A673 (cell line): ENCODE measurements around the gene FKRP.

Experiments used
- EZH2 ChIP-seq: fragments of 200-600 bp; sonication (generic); IDR thresholded peaks from 2 replicates; pipeline ENCODE4 v1.6.1; 2017; ENCODE audit warnings: borderline replicate concordance, low read depth, mild to moderate bottlenecking, mixed read lengths, antibody characterized with exemption, low read length; ENCODE audit not compliant: poor library complexity, severe bottlenecking
- TF ChIP-seq, protein P1 (sequence below): fragments of 300-800, 200-600 bp; sonication (generic); conservative IDR thresholded peaks from 2 replicates; pipeline ENCODE4 v1.5.1; 2017; ENCODE audit warnings: low read depth, mild to moderate bottlenecking, antibody characterized with exemption, low read length, moderate library complexity, mixed read lengths

DNA sequence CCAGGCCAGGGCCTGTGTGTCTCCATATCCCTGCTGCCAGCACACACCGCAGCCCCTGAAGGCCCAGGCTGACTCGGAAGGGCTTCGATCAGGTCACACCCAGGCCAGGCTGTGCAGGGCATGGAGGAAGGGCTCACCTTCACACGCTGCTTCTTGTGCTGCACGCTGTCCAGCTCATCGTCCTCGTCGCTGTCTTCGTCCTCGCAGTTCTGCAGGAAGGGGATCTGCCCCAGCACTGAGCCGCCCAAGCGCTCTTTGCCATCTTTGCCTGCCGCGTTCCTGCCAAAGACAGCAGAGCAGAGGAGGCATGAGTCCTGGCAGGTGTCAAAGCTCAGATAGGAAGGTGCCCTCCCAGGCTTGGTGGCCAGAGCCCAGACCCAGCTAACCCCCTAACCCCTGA lies 15.3 kb upstream of the FKRP start:
- TF ChIP-seq, protein P1, sequence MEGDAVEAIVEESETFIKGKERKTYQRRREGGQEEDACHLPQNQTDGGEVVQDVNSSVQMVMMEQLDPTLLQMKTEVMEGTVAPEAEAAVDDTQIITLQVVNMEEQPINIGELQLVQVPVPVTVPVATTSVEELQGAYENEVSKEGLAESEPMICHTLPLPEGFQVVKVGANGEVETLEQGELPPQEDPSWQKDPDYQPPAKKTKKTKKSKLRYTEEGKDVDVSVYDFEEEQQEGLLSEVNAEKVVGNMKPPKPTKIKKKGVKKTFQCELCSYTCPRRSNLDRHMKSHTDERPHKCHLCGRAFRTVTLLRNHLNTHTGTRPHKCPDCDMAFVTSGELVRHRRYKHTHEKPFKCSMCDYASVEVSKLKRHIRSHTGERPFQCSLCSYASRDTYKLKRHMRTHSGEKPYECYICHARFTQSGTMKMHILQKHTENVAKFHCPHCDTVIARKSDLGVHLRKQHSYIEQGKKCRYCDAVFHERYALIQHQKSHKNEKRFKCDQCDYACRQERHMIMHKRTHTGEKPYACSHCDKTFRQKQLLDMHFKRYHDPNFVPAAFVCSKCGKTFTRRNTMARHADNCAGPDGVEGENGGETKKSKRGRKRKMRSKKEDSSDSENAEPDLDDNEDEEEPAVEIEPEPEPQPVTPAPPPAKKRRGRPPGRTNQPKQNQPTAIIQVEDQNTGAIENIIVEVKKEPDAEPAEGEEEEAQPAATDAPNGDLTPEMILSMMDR, result no peak
- no peak for TF ChIP-seq EZH2
